HG02763 (cell line): ENCODE measurements around the gene STRIP1.
"Not testable (repeated sequence)": the region's sequence is repeated elsewhere in the genome, so short reads cannot be mapped to it uniquely, and the experiment has no call there.

Experiments
- ATAC-seq: cut with Tn5 transposase; IDR thresholded peaks from one replicate; pipeline ENCODE4 v1.9.1; 2021; ENCODE audit warnings: mild to moderate bottlenecking, moderate library complexity; ENCODE audit not compliant: unreplicated experiment

The STRIP1 gene

DNA sequence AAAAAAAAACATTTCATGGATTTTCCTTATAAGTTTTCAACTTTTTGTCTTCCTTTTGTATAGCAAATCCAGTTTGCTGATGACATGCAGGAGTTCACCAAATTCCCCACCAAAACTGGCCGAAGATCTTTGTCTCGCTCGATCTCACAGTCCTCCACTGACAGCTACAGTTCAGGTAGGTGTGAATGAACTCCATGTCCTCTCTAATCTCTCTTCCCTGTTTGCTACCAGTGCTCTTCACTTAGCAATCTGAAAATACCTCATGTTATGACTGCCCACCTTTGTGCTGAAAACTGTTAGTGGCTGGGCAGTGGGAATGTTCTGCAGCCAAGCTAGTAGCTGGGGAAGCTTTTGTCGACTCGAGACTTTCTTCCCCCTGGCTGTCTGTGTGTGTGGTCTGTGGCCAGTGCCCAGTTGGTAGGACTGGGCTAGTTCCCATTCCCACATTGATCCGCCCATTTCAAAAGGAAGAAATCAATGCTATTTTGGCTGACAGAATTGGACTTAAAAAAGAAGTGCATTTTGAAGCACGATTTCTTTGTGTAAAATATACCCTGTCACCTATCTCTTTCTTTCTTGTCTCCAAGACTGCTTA, 25.4 kb upstream of the STRIP1 start:
- no peak for ATAC-seq

DNA sequence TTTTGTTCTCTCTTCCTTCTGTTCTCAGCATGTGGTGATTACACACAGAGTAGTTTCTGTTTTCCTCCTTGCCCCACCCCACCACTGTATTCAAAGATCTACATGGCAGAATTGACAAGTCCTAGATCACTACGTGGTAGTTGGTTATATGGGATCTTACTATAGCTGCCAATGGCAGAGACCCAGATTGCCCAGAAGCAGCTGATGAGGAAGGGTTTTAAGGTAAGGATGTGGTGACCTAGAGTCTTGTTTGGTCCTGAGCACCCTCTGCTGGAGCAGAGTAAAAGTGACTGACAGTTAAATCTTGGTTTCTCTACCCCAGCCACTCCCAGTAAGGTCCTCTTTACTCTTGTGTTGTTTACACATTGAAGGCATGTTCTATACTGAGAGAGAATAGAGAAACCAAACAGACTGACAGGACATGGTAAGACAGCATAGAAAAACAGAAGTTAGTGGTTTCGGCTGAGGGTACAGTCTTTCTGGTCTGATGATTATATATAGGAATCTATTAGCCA, 22.8 kb upstream of the STRIP1 start:
- peak; percentile 98 for ATAC-seq

DNA sequence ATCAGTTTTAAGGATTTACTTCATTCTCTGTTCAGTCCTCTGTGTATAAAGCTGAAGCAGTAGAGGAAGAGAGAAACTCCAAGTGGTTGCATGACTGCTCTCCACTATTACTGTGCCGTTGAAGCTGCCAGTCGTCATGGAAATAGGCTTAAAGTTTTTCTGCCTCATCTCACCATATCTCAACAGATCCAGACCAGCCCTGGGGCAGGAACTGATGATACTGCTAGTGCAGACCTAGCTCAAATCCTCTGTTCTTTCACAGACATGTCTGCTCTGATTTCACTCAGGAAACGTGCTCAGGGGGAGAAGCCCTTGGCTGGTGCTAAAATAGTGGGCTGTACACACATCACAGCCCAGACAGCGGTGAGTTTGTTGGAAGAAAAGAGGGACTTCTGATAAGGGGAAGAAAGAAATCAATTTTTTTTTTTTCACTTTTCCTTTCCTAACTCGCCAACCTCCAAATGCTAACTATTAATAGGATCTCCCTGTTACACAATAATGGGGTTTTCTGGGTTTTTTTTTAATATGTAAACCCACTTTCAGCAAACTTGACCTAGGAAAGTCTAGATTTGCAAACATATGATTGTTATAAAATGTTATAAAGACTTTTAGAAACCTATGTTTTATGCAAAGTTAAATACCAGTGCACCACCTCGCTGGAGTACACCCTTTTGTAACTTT, 22.2 kb upstream of the STRIP1 start:
- ATAC-seq: peak; percentile 41

DNA sequence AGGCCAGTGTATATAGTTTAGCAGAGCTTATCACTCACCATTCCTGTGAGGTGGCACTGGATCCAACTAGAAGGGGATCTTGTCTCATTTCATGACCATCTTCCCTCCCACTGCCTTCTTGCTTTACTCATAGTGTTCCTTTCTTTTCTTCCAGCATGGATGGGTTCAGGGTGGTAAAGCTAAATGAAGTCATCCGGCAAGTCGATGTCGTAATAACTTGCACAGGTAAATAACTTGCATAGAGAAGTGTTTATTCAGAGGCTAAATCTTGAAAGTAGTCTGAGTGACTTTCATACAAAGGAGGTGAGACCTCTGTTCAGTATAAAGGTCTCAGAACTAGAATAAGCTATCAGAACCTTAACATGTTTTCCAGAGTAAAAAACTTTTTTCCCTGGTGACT, 16.6 kb upstream of the STRIP1 start:
- no peak for ATAC-seq

DNA sequence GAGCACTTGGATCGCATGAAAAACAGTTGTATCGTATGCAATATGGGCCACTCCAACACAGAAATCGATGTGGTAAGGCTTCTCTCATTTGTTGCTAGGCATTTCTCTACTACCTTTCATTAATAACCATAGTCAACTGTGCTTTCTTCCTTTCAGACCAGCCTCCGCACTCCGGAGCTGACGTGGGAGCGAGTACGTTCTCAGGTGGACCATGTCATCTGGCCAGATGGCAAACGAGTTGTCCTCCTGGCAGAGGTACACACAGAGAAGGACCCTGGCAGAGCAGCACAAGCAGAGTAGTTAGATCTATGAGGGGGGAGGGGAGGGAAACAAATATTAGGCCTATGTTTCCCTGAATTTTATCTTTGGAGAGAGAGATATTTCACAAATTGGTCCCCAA, 16.0 kb upstream of the STRIP1 start:
- no peak for ATAC-seq

DNA sequence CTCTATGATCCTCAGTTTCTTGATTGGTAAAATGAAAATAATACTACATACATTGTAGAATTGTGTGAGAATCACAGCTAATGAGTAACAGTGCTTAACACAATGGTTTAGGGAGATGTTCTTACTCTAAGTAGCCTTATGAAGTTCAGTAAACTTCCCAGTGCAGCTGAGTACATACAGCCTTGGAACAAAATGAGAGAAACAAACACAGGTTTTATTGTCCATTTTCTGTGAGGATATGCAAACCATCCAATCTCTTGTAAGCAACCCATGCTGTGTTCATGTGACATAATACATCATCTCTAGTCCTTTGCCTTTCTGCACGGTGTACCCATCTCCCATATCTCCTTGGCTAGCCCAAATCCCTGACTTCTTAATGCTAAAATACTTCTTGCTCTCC, 14.7 kb upstream of the STRIP1 start:
- no peak for ATAC-seq

DNA sequence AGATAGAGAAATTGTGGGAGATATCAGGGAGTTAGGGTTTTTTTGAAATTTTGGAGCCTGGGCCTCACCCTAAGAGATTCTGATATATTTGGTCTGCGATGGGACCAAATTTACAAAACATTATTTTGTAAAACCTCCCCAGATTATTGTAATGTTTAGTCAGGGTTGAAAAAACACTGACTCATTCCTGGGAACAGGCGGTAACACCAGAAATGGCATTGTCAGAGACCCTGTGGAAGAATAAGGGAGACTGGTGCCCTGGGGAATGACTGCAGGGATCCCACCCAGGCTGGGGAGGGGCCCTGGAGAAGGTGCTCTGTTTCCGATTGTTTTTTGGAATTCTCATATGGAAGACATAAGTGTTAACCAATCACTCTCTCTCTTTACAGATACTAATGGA, 13.1 kb upstream of the STRIP1 start:
- no peak for ATAC-seq

DNA sequence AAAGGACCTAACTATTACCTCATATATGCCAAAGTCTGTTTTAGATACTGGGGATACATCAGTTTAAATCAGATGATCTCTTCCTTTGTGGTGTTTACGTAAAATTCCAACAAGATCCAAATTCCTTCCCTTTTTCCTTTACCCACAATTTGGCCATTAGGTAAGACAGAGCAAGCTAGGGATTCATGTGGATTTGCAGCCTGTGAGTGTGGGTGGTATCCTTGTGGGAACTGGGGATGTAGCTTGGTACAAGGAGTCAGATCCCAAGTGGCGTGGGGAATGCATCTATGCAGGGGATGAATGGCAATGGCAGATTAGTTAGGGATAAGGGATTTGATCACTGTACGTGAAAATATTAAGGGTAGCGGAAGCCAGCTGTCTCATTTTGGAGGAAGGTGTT, 9.8 kb upstream of the STRIP1 start:
- ATAC-seq: no peak

DNA sequence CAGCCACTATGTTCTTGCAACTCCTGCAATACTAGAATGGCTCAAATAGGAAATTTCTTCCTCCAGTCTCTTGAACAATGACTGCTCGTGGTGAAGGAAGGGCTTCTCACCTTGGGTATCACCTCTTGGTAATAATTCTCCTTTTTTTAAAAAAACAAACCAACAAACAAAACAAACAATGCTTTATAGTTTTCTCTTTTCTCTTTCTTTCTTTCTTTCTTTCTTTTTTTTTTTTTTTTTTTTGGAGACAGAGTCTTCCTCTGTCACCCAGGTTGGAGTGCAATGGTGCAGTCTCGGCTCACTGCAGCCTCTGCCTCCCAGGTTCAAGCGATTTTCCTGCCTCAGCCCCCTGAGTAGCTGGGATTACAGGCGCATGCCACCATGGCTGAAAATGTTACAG, 3.7 kb upstream of the STRIP1 start:
- not testable (repeated sequence) for ATAC-seq

DNA sequence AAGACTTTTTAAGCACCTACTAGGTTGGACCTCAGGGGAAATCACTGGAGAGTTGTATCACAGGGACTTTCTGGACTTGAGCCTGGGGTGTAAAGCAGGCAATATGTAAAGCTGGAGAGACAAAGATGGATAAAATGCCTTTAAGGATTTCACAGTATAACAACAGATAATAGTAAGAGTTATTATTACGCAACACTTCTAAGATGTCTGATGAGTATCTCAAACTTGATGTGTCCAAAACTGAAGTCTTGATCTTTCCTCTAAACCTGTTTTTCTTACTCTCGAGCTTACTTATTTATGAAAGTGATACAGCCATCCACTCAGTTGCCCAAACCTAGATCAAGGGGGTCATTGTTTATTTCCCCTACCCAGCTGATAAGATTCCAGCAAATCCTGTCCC, 2.1 kb upstream of the STRIP1 start:
- ATAC-seq: no peak

DNA sequence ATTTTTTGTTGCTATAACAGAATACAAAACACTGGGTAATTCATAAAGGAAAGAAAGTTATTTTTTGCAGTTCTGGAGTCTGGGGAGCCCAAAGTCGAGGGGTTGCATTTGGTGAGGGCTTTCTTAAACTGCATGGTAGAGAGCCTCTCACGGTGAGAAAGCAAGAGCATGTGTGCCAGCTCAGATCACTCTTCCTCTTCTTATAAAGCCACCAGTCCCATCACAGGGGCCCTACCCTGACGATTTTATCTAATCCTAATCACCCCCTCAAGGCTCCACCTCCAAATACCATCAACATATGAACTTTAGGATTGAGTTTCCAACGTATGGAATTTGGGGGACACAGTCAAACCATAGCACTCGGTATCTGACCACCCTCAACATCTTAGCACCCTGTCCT, 1.0 kb upstream of the STRIP1 start:
- ATAC-seq: no peak

DNA sequence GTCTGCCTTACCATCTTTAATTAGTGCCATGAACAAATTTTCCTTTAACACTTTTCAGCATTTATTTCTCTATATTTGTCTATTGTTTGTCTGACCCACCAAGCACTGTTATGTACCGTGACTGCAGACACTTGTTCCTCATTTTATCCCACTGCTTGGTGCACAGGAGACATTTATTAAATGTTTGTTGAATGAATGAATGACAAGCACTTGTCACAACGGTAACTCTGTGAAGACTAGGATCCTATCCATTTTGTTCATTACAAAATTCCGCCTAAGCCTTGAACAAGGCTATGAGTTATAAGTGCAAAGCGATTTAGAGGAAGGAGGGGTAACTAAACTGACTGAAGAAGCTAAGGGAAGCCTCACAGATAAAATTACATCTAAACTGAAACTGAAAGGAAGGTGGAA, 379 bp upstream of the STRIP1 start:
- no peak for ATAC-seq

DNA sequence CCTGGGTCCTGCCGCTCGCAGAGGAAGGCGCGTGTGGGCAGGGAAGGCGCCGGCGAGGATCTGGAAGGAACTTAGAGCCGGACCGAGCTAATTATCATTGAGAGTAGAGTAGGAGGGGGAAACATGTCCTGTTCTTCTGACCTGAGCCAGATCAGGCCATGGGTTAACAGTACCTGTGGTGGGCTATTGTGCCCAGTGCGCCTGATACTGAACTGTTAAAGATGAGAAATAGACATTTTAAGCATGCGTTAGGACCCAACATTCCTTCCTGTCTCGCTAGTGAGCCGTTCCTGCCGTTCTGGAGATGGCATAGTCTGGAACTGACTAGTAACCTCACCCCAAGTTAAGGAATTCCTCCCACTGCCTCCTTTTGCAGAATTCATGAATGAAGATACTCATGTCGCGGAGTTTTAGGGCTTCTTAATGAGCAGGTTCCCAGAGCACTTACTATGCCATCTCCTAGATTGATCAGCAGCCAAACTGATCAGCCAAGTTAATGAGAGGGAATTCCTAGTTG, 870 bp downstream of the STRIP1 start:
- no peak for ATAC-seq

DNA sequence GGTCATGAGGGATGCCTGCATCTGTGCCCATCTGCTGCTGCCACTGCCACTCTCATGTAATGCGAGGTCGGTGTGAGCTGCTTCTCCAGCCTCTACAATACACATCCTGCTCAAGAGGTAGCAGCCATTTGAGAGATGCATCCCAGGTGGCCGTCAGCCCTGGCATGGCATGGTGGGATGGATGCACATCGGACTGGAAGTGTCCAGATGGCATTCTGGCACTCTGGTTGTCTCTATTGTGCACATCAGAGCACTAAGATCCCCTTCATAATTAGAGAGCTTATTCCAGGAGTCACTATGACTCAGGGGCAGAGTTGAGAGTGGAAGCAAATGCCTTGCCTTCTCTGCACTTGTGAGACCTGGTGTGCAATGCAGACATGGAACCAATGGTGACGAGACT, 3.8 kb downstream of the STRIP1 start:
- ATAC-seq: no peak

DNA sequence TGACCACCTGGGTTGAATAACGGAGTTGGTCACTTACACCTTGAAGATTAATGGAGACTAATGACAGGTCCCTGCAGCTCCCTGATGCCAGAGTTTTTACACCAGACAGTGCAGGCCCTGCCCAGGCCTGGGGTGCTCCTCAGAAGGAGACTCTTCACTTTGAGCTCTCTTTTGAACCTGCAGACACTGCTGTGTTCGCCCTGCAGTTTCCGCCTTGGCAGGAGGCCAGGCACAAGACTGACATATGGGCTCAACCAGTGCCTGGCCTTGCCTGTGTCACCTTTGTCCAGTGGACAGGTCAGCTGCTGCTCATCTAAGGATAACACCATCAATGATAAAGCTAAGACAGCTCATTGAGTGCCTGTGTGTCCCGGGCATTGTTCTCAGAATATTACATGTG, 5.2 kb downstream of the STRIP1 start:
- no peak for ATAC-seq

DNA sequence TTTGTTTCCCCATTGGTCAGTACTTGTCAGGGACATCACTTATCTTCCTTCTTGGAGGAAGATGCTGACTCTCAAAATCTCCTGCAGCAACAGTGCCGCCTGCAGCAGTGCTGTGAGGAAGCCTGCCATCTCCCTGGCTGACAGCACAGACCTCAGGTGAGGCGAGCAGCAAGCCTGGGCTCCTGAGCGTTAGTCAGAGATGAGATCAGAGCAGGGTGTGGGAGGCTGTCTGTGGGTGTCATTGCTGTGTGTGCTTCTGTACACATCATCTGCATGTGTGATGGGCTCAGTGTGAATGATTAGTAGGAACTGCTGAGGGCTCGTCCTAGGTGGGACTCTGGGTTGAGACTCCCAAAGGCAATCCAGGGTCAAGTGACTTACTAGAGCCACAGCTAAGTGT, 6.1 kb downstream of the STRIP1 start:
- ATAC-seq: no peak

DNA sequence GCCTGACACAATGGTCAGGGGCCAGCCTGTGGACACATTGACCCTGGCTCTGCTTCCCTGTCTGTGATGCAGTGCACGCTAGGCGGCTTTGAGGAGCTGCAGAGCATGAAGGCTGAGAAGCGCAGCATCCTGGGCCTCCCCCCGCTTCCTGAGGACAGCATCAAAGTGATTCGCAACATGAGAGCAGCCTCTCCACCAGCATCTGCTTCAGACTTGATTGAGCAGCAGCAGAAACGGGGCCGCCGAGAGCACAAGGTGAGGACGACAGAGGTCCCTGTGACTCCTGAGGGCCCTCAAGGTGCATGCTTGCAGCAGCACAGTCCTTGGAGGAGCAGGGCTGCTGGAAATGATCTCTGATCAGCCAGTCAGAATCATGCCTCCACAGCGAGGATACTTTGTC, 8.6 kb downstream of the STRIP1 start:
- no peak for ATAC-seq

DNA sequence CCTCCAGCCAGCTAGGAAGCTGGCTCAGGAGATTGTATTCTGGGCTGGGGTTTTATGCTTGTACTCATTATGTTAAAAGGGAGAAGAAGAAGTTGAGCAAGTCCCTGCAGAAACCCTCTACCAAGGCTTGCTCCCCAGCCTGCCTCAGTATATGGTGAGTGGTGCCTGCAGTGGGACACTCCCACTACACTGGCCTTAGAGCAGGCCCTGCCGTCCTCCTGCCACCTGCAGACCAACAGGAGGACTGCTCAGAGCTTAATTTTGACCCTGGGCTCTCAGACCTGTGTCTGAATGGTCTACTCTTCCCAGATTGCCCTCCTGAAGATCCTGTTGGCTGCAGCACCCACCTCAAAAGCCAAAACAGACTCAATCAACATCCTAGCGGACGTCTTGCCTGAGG, 13.0 kb downstream of the STRIP1 start:
- ATAC-seq: no peak

DNA sequence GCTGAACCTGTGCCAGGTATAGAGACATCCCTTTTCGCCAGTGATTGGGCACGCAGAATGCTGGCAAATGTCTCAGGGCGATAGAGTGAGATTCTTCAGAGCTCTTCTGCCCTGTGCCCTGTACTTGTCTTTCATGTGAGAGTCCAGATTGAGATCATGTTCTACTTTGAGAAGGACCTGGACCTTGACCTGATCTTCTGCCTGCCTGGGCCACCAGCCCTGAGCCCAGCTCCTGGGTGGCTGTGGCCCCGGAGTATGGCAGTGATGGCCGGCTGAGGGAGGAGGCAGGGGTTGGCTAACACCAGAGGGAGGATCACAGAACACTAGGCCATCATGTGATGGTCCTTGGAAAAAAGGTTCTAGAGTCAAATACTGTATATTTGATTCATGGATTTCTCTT, 13.8 kb downstream of the STRIP1 start:
- no peak for ATAC-seq

DNA sequence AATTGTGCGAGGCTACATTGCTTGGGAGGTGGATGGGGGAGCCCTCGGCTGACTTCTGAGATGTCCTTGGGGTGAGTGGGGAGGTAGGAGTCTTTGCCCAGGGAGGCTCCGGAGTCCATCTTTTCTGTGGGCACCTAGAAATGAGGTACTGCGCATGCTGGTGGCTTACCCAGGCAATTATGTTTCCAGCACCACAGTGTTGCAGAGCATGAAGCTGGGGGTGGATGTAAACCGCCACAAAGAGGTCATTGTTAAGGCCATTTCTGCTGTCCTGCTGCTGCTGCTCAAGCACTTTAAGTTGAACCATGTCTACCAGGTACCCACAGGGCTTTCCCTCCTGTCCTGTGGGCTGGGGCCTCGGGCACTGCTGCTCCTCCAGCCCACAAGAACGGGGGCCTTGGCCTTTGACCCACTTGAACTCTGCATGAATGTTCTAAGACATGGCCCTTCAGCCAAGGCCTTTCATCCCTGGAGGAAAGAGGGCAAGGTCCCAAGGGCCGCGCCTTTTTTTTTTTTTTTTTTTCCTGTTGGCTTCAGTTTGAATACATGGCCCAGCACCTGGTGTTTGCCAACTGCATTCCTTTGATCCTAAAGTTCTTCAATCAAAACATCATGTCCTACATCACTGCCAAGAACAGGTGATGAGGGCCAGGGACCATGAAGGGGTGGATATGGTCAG, 14.6 kb downstream of the STRIP1 start:
- no peak for ATAC-seq

DNA sequence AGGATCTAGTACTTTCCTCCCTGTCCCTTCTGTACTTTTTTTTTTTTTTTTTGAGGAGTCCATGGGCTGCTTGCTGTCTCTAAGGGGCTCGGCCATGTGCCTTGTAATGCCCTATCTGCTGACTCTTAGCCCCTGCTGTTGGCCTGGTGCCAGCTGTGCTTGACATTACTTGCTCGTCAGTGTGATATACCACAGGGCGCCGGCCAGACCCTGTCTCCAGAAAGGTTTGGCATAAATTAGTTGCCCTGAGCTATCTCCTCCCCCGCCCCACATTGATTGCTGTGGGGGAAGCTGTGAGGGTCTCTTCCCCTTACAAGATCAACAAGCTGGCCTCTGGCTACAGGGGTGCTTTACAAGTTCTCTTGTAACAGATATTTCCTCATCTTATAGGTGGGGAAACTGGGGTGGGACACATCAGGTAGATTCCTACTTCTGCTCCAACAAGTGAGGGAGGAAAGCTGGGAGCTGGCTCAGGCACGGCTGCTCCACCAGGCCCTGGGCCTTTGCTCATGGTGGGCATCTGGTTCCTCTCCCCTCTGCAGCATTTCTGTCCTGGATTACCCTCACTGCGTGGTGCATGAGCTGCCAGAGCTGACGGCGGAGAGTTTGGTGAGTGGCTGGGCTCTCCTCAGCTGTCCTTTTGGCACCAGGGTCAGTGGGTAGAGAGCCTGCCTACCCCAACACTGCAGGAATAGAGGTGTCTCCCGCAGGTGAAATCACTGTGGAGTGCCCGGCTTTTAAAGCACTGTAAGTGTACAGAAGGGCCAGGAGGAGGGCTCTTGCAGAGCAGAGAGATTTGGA, 15.6 kb downstream of the STRIP1 start:
- ATAC-seq: no peak
